ENCODE data around the gene ETV3L.

- TF ChIP-seq ZFP30 (CRISPR knock-in tag; IDR thresholded peaks at IDR 0.05) (no peak), RARB (CRISPR knock-in tag; IDR thresholded peaks at IDR 0.05) (no peak), ZFP3 (CRISPR knock-in tag; IDR thresholded peaks at IDR 0.05) (no peak), ZNF70 (CRISPR knock-in tag; IDR thresholded peaks at IDR 0.05) (no peak), CREB5 (CRISPR knock-in tag; IDR thresholded peaks at IDR 0.05; ENCODE audit: low read depth) (no peak)
These were observed 40.5 kb upstream of the ETV3L start for GRCh38 chr1:157140063-157140588.

Measured in SK-N-SH treated with all-trans-retinoic acid at 6 μM for 48 hours (cell line).